Tibial nerve (tissue), 3 donors: ENCODE measurements around the gene FOXQ1.

Experiments
- CTCF ChIP-seq, 5 experiments: fragments of 200-600 bp in 3 of 5; fragments of 450-650 bp in 2 of 5; sonication (generic) in 3 of 5; IDR thresholded peaks; one replicate each; pipeline ENCODE4 v1.5.1; 2016 to 2019; ENCODE audit warnings: antibody characterized with exemption in 5 of 5, mild to moderate bottlenecking in 3 of 5, moderate library complexity in 2 of 5
- POLR2A ChIP-seq, 2 donors: fragments of 450-650 bp; IDR thresholded peaks; one replicate each; pipeline ENCODE4 v1.6.1; 2017; ENCODE audit warnings: antibody characterized with exemption in 2 of 2, mild to moderate bottlenecking in 2 of 2, moderate library complexity in 2 of 2

GRCh38 chr6:1325461-1326309, 13.8 kb downstream of the FOXQ1 start:
- TF ChIP-seq CTCF (IDR thresholded peaks at IDR 0.05) (no peak), POLR2A (IDR thresholded peaks at IDR 0.05) (no peak)
